ENCODE measurements around the gene ST7. TPM values are rescaled to one million over a fixed set of nuclear protein-coding genes. Genes with fewer than 3 reads are reported as not detected.

ST7 gene
- total and polyA plus RNA-seq, 2 of the 8 experiments (the other 6 are each of a cell fraction or from before 2014, with no cell fraction given): 16.3 to 18.0 TPM

DNA sequence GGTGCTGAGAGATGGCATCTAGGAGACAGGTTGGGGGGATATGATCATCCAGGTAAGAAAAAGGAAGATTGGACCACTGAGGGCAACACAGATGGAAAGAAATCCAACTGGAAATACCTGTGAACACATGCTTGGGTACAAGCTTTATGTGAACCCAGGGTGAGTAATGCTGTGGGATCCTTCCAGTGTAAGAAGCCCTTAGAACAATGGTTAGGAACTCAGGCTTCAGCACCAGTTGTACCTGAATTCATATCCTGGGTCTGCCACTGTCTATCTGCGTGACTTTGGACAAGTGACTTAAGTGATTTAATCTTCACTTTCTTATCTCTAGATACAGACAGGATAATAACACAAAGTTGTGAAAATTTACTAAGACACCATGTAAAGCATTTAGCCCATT, 131.0 kb downstream of the ST7 start (continued):
- TF ChIP-seq, protein P1, sequence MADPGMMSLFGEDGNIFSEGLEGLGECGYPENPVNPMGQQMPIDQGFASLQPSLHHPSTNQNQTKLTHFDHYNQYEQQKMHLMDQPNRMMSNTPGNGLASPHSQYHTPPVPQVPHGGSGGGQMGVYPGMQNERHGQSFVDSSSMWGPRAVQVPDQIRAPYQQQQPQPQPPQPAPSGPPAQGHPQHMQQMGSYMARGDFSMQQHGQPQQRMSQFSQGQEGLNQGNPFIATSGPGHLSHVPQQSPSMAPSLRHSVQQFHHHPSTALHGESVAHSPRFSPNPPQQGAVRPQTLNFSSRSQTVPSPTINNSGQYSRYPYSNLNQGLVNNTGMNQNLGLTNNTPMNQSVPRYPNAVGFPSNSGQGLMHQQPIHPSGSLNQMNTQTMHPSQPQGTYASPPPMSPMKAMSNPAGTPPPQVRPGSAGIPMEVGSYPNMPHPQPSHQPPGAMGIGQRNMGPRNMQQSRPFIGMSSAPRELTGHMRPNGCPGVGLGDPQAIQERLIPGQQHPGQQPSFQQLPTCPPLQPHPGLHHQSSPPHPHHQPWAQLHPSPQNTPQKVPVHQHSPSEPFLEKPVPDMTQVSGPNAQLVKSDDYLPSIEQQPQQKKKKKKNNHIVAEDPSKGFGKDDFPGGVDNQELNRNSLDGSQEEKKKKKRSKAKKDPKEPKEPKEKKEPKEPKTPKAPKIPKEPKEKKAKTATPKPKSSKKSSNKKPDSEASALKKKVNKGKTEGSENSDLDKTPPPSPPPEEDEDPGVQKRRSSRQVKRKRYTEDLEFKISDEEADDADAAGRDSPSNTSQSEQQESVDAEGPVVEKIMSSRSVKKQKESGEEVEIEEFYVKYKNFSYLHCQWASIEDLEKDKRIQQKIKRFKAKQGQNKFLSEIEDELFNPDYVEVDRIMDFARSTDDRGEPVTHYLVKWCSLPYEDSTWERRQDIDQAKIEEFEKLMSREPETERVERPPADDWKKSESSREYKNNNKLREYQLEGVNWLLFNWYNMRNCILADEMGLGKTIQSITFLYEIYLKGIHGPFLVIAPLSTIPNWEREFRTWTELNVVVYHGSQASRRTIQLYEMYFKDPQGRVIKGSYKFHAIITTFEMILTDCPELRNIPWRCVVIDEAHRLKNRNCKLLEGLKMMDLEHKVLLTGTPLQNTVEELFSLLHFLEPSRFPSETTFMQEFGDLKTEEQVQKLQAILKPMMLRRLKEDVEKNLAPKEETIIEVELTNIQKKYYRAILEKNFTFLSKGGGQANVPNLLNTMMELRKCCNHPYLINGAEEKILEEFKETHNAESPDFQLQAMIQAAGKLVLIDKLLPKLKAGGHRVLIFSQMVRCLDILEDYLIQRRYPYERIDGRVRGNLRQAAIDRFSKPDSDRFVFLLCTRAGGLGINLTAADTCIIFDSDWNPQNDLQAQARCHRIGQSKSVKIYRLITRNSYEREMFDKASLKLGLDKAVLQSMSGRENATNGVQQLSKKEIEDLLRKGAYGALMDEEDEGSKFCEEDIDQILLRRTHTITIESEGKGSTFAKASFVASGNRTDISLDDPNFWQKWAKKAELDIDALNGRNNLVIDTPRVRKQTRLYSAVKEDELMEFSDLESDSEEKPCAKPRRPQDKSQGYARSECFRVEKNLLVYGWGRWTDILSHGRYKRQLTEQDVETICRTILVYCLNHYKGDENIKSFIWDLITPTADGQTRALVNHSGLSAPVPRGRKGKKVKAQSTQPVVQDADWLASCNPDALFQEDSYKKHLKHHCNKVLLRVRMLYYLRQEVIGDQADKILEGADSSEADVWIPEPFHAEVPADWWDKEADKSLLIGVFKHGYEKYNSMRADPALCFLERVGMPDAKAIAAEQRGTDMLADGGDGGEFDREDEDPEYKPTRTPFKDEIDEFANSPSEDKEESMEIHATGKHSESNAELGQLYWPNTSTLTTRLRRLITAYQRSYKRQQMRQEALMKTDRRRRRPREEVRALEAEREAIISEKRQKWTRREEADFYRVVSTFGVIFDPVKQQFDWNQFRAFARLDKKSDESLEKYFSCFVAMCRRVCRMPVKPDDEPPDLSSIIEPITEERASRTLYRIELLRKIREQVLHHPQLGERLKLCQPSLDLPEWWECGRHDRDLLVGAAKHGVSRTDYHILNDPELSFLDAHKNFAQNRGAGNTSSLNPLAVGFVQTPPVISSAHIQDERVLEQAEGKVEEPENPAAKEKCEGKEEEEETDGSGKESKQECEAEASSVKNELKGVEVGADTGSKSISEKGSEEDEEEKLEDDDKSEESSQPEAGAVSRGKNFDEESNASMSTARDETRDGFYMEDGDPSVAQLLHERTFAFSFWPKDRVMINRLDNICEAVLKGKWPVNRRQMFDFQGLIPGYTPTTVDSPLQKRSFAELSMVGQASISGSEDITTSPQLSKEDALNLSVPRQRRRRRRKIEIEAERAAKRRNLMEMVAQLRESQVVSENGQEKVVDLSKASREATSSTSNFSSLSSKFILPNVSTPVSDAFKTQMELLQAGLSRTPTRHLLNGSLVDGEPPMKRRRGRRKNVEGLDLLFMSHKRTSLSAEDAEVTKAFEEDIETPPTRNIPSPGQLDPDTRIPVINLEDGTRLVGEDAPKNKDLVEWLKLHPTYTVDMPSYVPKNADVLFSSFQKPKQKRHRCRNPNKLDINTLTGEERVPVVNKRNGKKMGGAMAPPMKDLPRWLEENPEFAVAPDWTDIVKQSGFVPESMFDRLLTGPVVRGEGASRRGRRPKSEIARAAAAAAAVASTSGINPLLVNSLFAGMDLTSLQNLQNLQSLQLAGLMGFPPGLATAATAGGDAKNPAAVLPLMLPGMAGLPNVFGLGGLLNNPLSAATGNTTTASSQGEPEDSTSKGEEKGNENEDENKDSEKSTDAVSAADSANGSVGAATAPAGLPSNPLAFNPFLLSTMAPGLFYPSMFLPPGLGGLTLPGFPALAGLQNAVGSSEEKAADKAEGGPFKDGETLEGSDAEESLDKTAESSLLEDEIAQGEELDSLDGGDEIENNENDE (IDR thresholded peaks at IDR 0.05; ENCODE audit: insufficient replicate concordance, low read length): no peak
- TF ChIP-seq HDAC6 (IDR thresholded peaks at IDR 0.05; ENCODE audit: low read depth, low read length) (no peak), YY1 (IDR thresholded peaks at IDR 0.05; ENCODE audit: low read depth, low read length) (no peak), TBP (IDR thresholded peaks at IDR 0.05; ENCODE audit: low read depth, low read length) (no peak), BCL11A (IDR thresholded peaks at IDR 0.05; ENCODE audit: low read depth in 2 of 2, low read length in 2 of 2) (no peak), SIN3A (conservative IDR thresholded peaks at IDR 0.05 in 1 of 2, IDR thresholded peaks at IDR 0.05 in 1 of 2; ENCODE audit: low read depth in 1 of 2, low read length in 2 of 2) (no peak), GTF2F1 (IDR thresholded peaks at IDR 0.05; ENCODE audit: borderline replicate concordance, low read depth, low read length) (no peak), EGR1 (IDR thresholded peaks at IDR 0.05; ENCODE audit: borderline replicate concordance, low read depth, low read length) (no peak), CBX5 (IDR thresholded peaks at IDR 0.05; ENCODE audit: low read depth, low read length) (no peak), BACH1 (IDR thresholded peaks at IDR 0.05; ENCODE audit: low read length) (no peak), MAX (IDR thresholded peaks at IDR 0.05) (no peak)
- TF ChIP-seq, protein P2, sequence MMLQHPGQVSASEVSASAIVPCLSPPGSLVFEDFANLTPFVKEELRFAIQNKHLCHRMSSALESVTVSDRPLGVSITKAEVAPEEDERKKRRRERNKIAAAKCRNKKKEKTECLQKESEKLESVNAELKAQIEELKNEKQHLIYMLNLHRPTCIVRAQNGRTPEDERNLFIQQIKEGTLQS (IDR thresholded peaks at IDR 0.05; ENCODE audit: insufficient read depth, low read depth, low read length): no peak

Measured in H1 (cell line).